ENCODE data around the gene ANKRD36C.
"Not testable (repeated sequence)": the region's sequence is repeated elsewhere in the genome, so short reads cannot be mapped to it uniquely, and the experiment has no call there.

The ANKRD36C gene

DNA sequence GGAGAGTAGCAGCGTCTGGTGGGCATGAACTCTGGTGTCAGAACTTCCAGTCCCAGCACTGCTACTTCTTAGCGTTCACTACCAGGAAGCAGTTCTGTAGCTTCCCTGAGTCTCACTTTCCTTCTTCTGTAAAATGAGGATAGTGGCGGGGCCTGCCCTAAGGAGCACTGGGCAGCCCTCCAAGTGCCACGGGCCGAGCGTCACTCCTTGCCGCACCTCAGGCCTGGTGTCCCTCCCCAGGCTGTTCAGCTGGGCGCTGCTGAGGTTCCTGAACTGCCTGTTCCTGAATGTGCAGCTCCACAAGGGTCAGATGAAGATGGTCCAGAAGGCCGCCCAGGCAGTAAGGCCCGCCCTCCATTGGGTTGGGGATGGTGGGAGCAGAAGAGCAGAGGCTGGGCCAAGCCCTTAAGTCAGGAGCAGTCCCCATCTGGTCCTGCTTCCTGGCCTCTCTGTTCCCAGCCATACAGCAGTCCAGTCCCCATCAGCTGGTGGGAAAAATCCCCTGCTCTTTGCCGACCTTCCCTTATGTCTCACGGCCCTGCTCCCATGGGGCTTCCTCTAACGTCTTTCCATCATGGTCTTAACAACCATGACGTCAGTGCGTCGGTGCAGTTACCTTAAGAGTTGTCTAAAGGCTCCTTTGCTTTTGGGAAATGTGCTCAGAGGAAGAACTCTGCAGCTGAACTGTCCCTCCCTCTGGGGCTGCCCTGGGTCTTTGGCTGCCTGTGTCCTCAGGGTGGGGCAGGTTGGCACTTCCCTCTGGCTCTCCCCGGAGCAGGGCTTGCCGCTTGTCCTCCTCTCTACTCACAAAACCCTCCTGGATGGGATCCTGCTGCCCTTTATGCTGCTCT is 195.2 kb downstream of the ANKRD36C start:
- DNase-seq, result not testable (repeated sequence)

DNA sequence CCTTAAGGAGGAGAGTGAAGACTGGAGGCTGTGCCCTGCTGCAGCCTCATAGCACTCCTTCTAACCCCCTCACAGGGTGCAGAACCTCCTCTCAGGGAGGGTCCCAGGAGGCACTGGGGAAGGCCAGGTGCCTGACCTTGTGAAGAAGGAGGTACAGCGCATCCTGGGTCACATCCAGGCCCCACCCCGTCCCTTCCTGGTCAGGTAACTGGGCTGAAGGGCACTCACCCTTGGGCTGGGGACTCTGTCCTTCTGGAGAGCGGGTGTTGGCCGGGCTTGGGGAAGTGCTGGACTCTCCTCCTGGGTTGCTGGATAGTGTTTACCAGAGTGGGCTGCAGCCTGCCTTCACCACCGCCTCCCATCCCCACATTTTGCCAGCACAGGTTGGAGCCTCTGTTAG is 197.7 kb downstream of the ANKRD36C start:
- DNase-seq, result not testable (repeated sequence)

DNA sequence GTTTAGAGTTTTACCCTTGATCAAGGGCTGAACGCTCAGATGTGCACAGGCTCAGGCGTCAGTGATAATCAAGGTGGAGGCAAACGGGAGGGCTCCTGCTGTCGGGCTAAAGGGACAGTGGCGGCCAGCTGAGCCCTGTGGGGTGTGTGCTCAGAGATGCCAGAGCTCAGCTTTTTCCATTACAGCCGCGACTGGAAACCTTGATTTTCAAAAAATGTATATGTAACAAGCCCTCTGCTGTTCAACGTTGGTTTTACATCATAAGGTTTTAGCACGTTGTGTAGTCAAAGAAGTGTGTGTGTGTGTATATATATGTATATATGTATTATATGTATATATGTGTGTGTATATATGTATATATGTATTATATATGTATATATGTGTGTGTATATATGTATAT is 201.4 kb downstream of the ANKRD36C start:
- DNase-seq, result not testable (repeated sequence)

DNA sequence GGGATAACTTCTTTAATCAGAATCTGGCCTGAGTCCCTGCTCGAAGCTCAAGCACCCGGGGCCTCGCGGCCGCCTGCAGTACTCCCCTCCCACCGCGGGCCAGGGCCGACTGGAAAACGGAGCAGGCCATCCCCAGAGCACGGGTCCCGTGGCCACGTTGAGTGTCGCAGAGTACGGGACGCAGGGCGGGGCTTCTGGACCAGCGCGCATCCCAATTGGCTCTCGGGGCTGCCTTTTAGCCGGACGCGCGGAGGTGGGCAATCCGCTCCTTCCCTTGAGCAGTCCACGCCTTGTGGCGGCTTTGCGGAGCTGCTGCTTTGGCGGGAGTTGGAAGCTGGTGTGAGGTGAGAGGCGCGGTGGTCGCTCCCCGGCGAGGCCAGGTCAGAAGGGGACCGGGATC is 202.2 kb downstream of the ANKRD36C start:
- DNase-seq, result not testable (repeated sequence)

DNA sequence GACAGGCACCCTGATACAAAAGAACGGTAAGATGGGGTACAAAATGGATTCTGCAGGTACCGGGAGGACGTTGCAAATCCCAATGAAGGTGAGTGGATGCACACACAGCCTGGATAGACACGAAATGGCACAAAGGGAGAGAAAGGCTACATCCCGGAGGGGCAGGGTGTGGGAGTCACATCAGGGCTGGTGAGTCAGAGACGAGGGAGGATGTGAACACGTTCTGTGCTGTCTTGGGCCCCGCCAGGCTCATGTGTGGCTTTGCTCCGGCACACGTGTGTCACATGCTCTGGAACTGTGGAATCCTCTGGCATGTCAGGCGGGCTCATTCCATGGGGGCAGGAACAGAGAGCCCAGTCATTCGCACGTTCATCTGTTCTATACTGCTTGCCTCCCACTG is 203.0 kb downstream of the ANKRD36C start:
- not testable (repeated sequence) for DNase-seq
